Osteoblast (primary cell): ENCODE results near the gene RPS13. TPM values are rescaled to one million over a fixed set of nuclear protein-coding genes. Genes with fewer than 3 reads are reported as not detected.
A peak's percentile ranks its signal among the peaks of the same experiment; 100 is the strongest.
"Not testable (repeated sequence)": the region's sequence is repeated elsewhere in the genome, so short reads cannot be mapped to it uniquely, and the experiment has no call there.

Experiments used
- DNase-seq: peaks from one replicate; pipeline ENCODE4 v3.0.0; 2011; ENCODE audit warnings: low spot score, mixed read lengths; ENCODE audit not compliant: insufficient read length; ENCODE audit errors: missing footprints
- H2AFZ ChIP-seq: 2 replicates; pipeline ENCODE4 v1.6.0; 2011; ENCODE audit warnings: mild to moderate bottlenecking, low read length
- H3K27ac ChIP-seq: 2 replicates; pipeline ENCODE4 v1.5.1; 2011; ENCODE audit warnings: mild to moderate bottlenecking, low read depth, low read length, moderate library complexity
- H3K27me3 ChIP-seq: 2 replicates; pipeline ENCODE4 v1.6.0; 2012; ENCODE audit warnings: mild to moderate bottlenecking, control low read depth, inconsistent platforms, low read length, moderate library complexity; ENCODE audit not compliant: insufficient read depth
- H3K36me3 ChIP-seq: 2 replicates; pipeline ENCODE4 v1.5.1; 2011; ENCODE audit warnings: mild to moderate bottlenecking, low read length, control low read depth, moderate library complexity; ENCODE audit not compliant: insufficient read depth
- H3K4me1 ChIP-seq: 2 replicates; pipeline ENCODE4 v1.5.1; 2011; ENCODE audit warnings: mild to moderate bottlenecking, low read length, control low read depth, moderate library complexity; ENCODE audit not compliant: insufficient read depth
- H3K4me2 ChIP-seq: 2 replicates; pipeline ENCODE4 v1.6.0; 2011; ENCODE audit warnings: mild to moderate bottlenecking, low read length; ENCODE audit not compliant: insufficient read depth
- H3K4me3 ChIP-seq: fragments of 200-600 bp; sonication (generic); 3 replicates; pipeline ENCODE4 v1.5.1; 2012; ENCODE audit warnings: mild to moderate bottlenecking, low read length, inconsistent platforms; ENCODE audit not compliant: insufficient read depth
- H3K79me2 ChIP-seq: 2 replicates; pipeline ENCODE4 v1.6.0; 2012; ENCODE audit warnings: mild to moderate bottlenecking, low read length, control low read depth, inconsistent platforms; ENCODE audit not compliant: insufficient read depth
- H3K9me3 ChIP-seq: 2 replicates; pipeline ENCODE4 v1.5.1; 2011; ENCODE audit warnings: low read depth, low read length, control low read depth
- H4K20me1 ChIP-seq: 2 replicates; pipeline ENCODE4 v1.6.0; 2012; ENCODE audit warnings: mild to moderate bottlenecking, low read length, control low read depth; ENCODE audit not compliant: insufficient read depth
- CTCF ChIP-seq: IDR thresholded peaks from 2 replicates; pipeline ENCODE4 v1.5.1; 2011; ENCODE audit warnings: mild to moderate bottlenecking, low read depth, low read length, moderate library complexity; ENCODE audit errors: extremely low read depth
- small RNA-seq: library from RNA; depleted of rRNA; stranded (forward); fragments of <200 nt; gene quantifications from one replicate; pipeline ENCODE3, GENCODE V24; 2012
- total RNA-seq: library from RNA; depleted of rRNA; stranded (reverse); fragments of >200 nt; gene quantifications from 2 replicates; pipeline ENCODE4 v1.2.3, GENCODE V29; 2012

Gene RPS13
- total RNA-seq, 1 donor = 793 TPM

GRCh38 chr11:17036666-17037658 lies 40.5 kb downstream of the RPS13 start:
- no peak overlapping the region for H2AFZ ChIP-seq
- H3K27ac ChIP-seq = no peak overlapping the region
- no peak for DNase-seq
- no peaks in the 10 kb centered on the region for H3K36me3 ChIP-seq
- no peak for TF ChIP-seq CTCF
- no peak overlapping the region for H3K4me2 ChIP-seq
- H3K9me3 ChIP-seq = no peaks in the 10 kb centered on the region
- no peaks in the 10 kb centered on the region for H3K27me3 ChIP-seq
- no peak overlapping the region for H3K4me3 ChIP-seq
- H4K20me1 ChIP-seq = no peaks in the 10 kb centered on the region
- H3K4me1 ChIP-seq = no peaks in the 10 kb centered on the region
- H3K79me2 ChIP-seq = no peaks in the 10 kb centered on the region

- H3K79me2 ChIP-seq, H4K20me1 ChIP-seq, H3K4me3 ChIP-seq, H3K4me1 ChIP-seq, H3K4me2 ChIP-seq, H3K9me3 ChIP-seq, H3K27me3 ChIP-seq, DNase-seq, H3K27ac ChIP-seq, H3K36me3 ChIP-seq, H2AFZ ChIP-seq: not testable (repeated sequence)
Observed at GRCh38 chr11:17034027-17034426, 43.4 kb downstream of the RPS13 start.

- H3K36me3 ChIP-seq = no peaks in the 10 kb centered on the region
- no peaks in the 10 kb centered on the region for H3K79me2 ChIP-seq
- DNase-seq = peak; percentile 68
- H3K4me1 ChIP-seq = no peaks in the 10 kb centered on the region
- no peaks in the 10 kb centered on the region for H4K20me1 ChIP-seq
- no peak overlapping the region for H2AFZ ChIP-seq
- TF ChIP-seq CTCF = no peak
- peaks cover under 1% of the 10 kb centered on the region for H3K27me3 ChIP-seq
- H3K9me3 ChIP-seq = no peaks in the 10 kb centered on the region
- no peak overlapping the region for H3K27ac ChIP-seq
- no peak overlapping the region for H3K4me2 ChIP-seq
- no peak overlapping the region for H3K4me3 ChIP-seq
Observed at GRCh38 chr11:17026487-17027082, 50.9 kb downstream of the RPS13 start.

- DNase-seq = no peak
- no peaks in the 10 kb centered on the region for H3K4me1 ChIP-seq
- no peak overlapping the region for H2AFZ ChIP-seq
- no peaks in the 10 kb centered on the region for H3K9me3 ChIP-seq
- TF ChIP-seq CTCF = no peak
- H3K79me2 ChIP-seq = no peaks in the 10 kb centered on the region
- peaks cover 3% of the 10 kb centered on the region for H3K27me3 ChIP-seq
- H3K36me3 ChIP-seq = no peaks in the 10 kb centered on the region
- H3K4me3 ChIP-seq = no peak overlapping the region
- no peak overlapping the region for H3K27ac ChIP-seq
- H3K4me2 ChIP-seq = no peak overlapping the region
- no peaks in the 10 kb centered on the region for H4K20me1 ChIP-seq
Observed at GRCh38 chr11:17024924-17025323, 52.5 kb downstream of the RPS13 start.

Small RNA genes within 50 kb of the gene (small RNA-seq; reads per million reads assigned to genes)
- 0.22 reads per million for gene RNU6-593P
- gene SNORD14A = 1,377 reads per million, percentile 99 among the genes with 10 or more reads in this experiment
- gene SNORD14B = not detected

Other genes starting within 250 kb of the RPS13 start
- gene PLEKHA7, start 63.3 kb downstream of the RPS13 start, total RNA-seq = 0.29 and 1.1 TPM in 2 replicates
- 72.5 and 73.1 TPM in 2 replicates for gene PIK3C2A, start 130.3 kb upstream of the RPS13 start, total RNA-seq
- gene NUCB2, start 199.1 kb upstream of the RPS13 start, total RNA-seq = 109 and 114 TPM in 2 replicates